Adrenal gland (tissue), 5 donors: ENCODE results near the gene RNF123.

Experiments
- CTCF ChIP-seq, 6 experiments: fragments of 450-650 bp in 4 of 6; fragments of 200-600 bp in 2 of 6; sonication (generic) in 1 of 6; IDR thresholded peaks; 1 replicate in 5 of 6; 2 replicates in 1 of 6; pipeline versions ENCODE4 v1.5.1 to v1.8.0; 2016 to 2021; ENCODE audit warnings: antibody characterized with exemption in 6 of 6, mild to moderate bottlenecking in 2 of 6, moderate library complexity in 1 of 6
- POLR2A ChIP-seq, 2 donors: fragments of 450-650 bp; IDR thresholded peaks; one replicate each; pipeline ENCODE4 v1.6.1; 2017; ENCODE audit warnings: antibody characterized with exemption in 2 of 2, mild to moderate bottlenecking in 2 of 2, moderate library complexity in 1 of 2
- donor health status: DM: no; HTN: no; CAD: no.

GRCh38 chr3:49717959-49718857 is 28.9 kb downstream of the RNF123 start:
- TF ChIP-seq CTCF (IDR thresholded peaks at IDR 0.05) (no peak), POLR2A (IDR thresholded peaks at IDR 0.05) (no peak)
